Measurements from ENCODE around the gene HEATR9. TPM values are rescaled to one million over a fixed set of nuclear protein-coding genes. Genes with fewer than 3 reads are reported as not detected.

HEATR9 gene, protein sequence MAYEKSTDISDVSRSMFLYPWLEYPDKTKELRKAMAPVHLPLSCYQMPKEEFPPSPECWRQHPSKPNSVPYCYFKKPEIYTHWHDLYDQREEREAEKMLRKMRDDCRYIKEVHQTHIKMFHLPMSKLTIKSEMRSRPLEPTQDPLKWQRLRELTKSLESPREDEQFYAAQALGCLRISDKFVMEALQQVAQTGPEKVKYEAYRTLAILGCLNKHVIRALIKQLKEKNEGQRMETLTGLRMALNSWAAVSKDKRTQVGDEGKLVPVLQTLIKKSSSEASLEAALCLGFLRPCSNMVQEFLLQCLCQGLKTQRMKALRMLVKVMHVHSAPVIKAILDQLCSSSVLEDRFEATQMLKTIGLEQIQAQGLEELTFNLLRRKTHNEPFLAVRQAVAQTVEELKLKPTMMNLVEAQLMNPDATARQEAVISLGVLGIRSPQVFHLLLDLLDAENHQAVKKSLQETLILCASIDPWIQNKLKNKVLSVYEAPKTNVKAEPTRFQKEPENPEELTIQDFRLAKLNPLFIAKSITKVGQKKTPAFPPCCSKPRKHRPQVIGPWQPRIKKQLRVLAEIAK
- total RNA-seq (2013) = not detected
- polyA plus RNA-seq (not detected), polyA minus RNA-seq (not detected in 2 replicates), total RNA-seq (0.16 to 3.5 (median 0.68) reads per million in 11 experiments)

GRCh38 chr17:35868737-35869136 is at the start of gene HEATR9:
Gene HEATR9, minus strand, starts transcription at chr17:35868891. Its CDS starts 149 bp downstream, at chr17:35868742.
- H3K4me3 Mint-ChIP-seq = no peak within 1 kb of the TSS

More at GRCh38 chr17:35868737-35869136, at the start of gene HEATR9:
- H3K36me3 ChIP-seq (replicated peaks in 1 of 2; ENCODE audit: control insufficient read depth in 1 of 2, insufficient read depth in 2 of 2, low read length in 2 of 2) = no peaks in the 10 kb centered on the region
- H4K20me1 ChIP-seq (ENCODE audit: insufficient read depth, low read length) = no peaks in the 10 kb centered on the region
- H3K9me3 ChIP-seq (replicated peaks in 1 of 2; ENCODE audit: control insufficient read depth in 1 of 2, insufficient read depth in 1 of 2, low read length in 2 of 2) = no peaks in the 10 kb centered on the region
- Mint-ChIP-seq H3K27me3 (ENCODE audit: low read depth in 3 of 3) (peaks cover 0 to 2% (median 0%) of the 10 kb centered on the region in 3 donors), H3K27ac (peak within 1 kb of the TSS in 1 of 7 donors; percentile 76), H3K4me1 (peaks cover 22% of the 10 kb centered on the region), H3K9me3 (no peaks in the 10 kb centered on the region), H3K36me3 (peaks cover 0 to 2% of the 10 kb centered on the region in 2 donors)
- peaks cover 9 to 25% of the 10 kb centered on the region in 2 donors for H3K4me1 ChIP-seq (ENCODE audit: control insufficient read depth in 1 of 2, insufficient read depth in 2 of 2, low read length in 2 of 2)
- no peaks in the 10 kb centered on the region for H3K79me2 ChIP-seq (ENCODE audit: insufficient read depth, low read length)
- DNase-seq = no peak
- H3K9ac ChIP-seq (ENCODE audit: insufficient read depth, low read length, poor library complexity, severe bottlenecking) = no peak within 1 kb of the TSS
- 93% methylated on average over 3 of the region's 3 CpGs for WGBS (ENCODE audit: insufficient coverage)
- no peak within 1 kb of the TSS for H3K4me2 ChIP-seq (replicated peaks; ENCODE audit: extremely low read depth, low read length, poor library complexity, severe bottlenecking)
- no peak within 1 kb of the TSS for H3K27ac ChIP-seq (ENCODE audit: low read depth in 1 of 2, low read length in 2 of 2)
- no peak within 1 kb of the TSS for H3K4me3 ChIP-seq (replicated peaks in 1 of 3; ENCODE audit: low read depth in 2 of 3, low read length in 3 of 3)
- no peak within 1 kb of the TSS for H2AFZ ChIP-seq (ENCODE audit: insufficient read depth, low read depth, low read length, poor library complexity, severe bottlenecking)
- intact Hi-C loops (cut with micrococcal nuclease) = no loop called here
- no peak for TF ChIP-seq CTCF (IDR thresholded peaks at IDR 0.05)
- H3K27me3 ChIP-seq (ENCODE audit: control insufficient read depth in 2 of 2, insufficient read depth in 2 of 2, low read length in 2 of 2) = no peaks in the 10 kb centered on the region
